Activated CD4-positive, alpha-beta T cell treated with anti-CD3 and anti-CD28 coated beads, Interleukin-2, amount 50 U/mL, for 1 hour (primary cell): Measurements from ENCODE around the gene PRKCE.

ENCODE experiments used
- DNase-seq: peaks from one replicate; pipeline ENCODE4 v3.0.0-alpha.2; 2020

Gene PRKCE

GRCh38 chr2:46144133-46144800, 492.8 kb downstream of the PRKCE start:
- DNase-seq = no peak

GRCh38 chr2:46145017-46145416, 493.5 kb downstream of the PRKCE start:
- DNase-seq = no peak

- no peak for DNase-seq
Observed at GRCh38 chr2:46145840-46146239, 494.4 kb downstream of the PRKCE start.

DNA sequence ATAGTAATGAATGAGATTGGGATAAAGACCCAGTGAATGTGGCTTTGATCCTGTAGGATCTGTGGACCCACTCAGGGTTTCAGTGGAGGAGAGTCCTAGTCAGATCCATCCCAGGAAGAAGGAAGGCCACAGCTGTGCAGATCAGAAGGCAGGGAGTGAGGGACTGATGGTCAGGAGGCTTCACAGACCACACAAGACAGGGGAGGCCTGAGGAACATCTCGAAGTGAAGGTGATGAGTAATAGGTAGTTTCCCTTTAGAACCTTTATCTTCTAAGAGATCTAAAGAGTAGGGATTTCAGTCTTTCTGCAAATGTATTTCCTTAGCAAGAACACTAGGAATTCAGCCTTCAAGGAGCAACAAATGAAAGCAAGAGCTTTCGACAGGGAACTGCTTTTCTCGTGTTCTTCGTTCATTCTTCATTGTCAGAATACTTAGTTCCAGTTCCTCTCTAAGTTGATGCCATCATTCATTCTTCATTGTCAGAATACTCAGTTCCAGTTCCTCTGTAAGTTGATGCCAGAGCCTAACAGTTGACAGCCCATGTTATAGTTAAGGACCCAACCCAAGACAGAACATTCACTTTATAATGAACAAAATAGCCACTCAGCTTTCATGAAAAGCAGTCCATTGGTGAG, 495.5 kb downstream of the PRKCE start:
- DNase-seq = no peak

DNA sequence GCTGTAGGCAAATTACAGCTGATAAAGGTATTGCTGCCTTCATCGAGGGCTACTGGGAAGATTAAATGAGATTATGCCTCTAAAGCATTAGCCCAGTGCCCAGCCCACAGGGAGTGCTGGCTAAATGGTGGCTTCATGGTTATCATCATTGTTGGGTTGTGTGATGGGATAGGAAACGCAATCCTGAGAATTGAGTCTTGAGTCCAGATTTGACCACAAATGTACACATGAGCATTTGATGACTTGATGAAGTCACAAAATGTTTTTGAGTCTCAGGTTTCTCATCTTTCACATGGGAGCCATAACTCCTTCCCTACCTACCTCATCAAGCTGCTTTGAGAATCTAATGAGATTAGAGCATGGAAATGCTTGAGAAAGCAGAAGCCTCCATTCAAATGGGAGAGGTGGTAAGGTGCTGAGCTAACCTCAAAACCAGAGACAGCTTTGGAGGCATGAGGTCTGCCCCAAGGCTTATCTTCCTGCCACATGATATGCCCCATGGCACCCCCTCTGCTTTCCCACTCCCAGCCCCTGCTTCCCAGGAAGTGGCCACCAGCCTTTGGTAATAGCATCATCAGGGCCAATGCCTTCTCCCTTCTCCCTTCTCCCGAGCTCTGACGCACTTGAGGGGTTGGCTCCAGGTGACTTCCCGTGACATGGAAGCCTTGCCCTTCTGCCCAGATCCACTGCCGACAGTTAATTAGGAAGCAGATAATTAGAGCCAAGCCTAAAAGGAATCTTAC, 496.3 kb downstream of the PRKCE start:
- DNase-seq = no peak

GRCh38 chr2:46148369-46148736, 496.9 kb downstream of the PRKCE start:
- no peak for DNase-seq

DNA sequence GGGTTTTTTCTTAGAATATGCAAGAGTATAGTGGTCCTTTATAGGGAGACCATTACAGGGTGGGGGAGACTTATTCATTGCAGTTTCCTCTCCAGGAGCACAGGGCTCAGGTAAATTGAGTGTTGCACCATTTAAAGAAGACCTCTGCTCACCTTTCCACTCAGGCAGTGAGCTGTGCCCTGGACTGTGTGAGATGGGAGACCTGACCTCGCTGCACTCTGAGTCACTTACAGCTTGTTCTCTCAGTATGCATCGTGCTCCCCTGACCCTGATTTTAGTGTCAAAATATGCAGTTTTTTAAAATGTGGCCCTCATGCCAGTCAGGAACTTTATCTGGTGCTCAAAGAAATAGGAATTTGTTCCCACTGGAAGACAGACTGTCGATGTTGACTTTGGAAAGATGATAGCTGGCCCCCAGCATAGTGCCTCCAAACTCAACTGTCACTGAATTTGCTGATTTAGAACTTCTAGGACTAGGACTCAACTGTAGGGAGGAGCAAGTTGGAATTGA, 499.0 kb downstream of the PRKCE start:
- no peak for DNase-seq

DNA sequence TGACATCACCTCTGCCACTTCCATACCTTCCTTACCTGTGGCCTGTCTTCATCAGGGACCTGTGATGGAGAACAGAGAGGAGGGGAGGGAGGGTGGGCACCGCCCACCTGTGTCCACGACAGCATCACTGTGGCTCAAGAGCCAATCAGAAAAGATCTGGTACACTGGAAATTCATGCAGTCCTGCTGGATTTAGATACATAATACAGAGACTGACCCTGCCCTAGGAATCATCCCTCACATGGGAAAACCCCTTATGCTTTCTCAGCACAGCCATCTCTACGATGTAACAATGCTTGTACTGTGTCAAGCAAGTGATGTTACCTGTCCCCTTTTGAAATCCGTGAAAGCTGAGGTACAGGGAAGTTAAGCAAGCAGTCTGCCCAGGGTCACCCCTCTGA, 500.1 kb downstream of the PRKCE start:
- no peak for DNase-seq

DNA sequence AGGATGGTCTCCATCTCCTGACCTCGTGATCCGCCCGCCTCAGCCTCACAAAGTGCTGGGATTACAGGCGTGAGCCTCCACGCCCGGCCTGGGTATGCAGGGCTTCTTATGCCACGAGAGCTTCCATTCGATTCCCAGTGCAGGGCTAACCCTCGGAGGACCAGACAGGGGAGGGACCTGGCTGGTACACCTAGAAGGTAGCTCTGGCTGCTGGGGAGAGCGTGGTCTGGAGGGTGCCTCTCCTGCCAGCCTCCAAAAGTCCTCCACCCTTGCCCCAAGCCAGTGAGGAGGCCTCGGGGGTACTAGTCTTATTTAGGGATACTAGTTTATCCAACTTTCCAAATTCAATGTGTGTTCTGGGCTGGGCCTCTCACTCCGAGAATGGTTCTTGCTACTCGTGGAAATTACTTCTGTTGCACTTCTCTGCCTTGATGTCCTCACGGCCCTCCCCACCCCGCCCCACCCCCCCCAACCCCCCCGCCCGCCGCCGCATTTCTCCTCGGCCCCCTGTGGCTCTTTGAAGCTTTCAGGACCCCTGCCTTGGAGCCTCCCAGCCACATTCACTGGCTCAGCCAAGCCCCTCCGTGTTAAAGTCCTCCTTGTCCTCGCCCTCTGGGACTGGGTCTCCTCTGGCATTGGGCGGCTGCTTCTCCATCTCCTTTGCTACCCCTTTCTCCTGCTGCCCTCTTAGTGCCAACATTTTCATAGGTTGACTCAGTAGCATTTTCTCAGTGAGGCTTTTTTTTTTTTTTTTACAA, 502.7 kb downstream of the PRKCE start:
- no peak for DNase-seq

GRCh38 chr2:46157072-46157965, 505.8 kb downstream of the PRKCE start:
- DNase-seq = no peak

GRCh38 chr2:46157966-46158310, 506.5 kb downstream of the PRKCE start:
- no peak for DNase-seq

GRCh38 chr2:46158661-46159060, 507.2 kb downstream of the PRKCE start:
- DNase-seq = no peak

DNA sequence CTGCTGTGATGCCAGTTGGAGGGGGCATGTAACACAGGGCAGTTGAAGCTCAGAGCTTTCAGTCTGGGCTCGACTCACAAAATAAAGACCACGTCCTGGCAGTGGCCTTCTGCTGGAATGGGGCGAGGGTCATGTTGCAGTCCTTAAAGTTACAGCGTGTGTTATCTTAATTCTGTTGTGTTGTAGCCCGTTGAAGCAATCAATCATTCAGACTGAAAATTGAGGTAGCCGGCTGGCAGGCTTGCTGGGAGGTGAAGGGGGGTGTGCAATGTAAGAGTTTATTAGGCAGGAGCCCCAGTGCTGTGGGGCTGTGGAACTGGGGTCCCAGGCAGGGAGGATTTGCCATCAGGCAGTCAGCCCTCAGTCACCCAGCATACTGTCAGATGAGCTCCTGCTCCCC, 508.9 kb downstream of the PRKCE start:
- DNase-seq = no peak

DNA sequence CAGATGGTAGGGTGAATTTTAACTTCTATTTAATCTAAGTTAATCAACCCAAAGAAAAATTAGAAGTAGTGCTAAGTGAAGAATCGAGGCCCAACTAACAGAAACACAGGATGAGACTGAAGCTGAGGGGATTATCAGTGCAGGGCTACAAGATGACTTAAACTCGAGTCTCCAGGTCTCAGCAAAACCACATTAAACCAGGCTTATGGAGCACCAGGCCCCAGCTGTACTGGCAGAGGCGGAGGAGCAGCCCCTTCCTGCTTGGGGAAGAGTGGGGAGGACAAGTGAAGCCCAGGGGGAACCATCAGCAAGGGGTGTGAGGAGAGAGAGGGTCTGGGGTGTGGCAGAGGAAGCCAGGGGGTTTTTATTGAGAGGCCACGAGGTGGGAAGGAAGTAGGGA, 509.8 kb downstream of the PRKCE start:
- DNase-seq = no peak

DNA sequence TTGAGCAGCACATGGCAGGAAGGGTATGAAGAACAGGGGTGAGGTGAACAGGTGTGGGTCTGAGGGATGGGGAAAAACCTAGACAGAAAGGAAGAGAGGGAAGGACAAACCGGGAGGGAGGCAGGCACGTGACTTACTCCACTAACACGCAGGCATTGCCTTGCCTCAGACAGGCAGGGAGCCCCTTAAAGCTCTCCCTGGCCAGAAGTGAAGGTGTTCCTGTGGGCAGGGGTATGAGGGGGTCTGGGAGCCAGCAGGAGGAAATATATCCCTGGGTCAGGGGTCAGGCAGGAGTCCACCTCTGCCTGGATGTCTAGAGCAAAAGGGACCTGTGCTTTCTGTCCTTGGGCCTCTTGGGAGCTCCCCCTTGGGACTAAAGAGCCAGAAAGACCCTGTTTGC, 510.4 kb downstream of the PRKCE start:
- no peak for DNase-seq

- no peak for DNase-seq
Observed at GRCh38 chr2:46162329-46163097, 511.0 kb downstream of the PRKCE start.

GRCh38 chr2:46163098-46163430, 511.6 kb downstream of the PRKCE start:
- DNase-seq = no peak

DNA sequence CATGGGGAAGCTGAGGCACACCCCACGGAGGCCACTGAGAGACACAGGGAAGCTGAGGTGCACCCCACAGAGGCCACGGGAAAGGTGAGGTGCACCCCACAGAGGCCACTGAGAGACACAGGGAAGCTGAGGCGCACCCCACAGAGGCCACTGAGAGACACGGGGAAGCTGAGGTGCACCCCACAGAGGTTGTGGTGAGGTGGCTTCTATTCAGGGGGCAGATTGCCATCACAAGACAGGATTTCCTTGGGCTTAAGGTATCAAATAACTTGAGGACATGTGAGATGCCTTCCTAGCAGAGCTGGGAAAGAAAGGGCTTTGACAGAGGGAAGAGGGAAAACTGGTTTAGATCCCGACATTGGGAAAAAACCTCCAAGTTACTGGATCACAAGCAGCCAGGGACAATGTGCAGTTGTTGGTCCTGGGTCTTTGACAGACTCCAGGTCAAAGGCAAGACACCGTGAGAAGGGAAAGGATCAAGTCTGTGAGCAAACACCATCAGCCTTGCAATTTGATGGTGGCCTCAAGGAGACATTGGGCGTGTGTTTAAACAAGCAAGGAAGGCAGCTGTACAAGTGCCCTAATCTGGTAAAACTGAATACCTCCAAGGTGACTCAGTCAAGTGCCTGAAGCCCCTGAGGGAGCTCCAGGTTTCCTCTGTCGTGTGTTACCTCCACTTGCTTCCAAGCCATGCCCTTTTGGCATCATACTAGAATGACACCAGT, 512.5 kb downstream of the PRKCE start:
- DNase-seq = no peak

DNA sequence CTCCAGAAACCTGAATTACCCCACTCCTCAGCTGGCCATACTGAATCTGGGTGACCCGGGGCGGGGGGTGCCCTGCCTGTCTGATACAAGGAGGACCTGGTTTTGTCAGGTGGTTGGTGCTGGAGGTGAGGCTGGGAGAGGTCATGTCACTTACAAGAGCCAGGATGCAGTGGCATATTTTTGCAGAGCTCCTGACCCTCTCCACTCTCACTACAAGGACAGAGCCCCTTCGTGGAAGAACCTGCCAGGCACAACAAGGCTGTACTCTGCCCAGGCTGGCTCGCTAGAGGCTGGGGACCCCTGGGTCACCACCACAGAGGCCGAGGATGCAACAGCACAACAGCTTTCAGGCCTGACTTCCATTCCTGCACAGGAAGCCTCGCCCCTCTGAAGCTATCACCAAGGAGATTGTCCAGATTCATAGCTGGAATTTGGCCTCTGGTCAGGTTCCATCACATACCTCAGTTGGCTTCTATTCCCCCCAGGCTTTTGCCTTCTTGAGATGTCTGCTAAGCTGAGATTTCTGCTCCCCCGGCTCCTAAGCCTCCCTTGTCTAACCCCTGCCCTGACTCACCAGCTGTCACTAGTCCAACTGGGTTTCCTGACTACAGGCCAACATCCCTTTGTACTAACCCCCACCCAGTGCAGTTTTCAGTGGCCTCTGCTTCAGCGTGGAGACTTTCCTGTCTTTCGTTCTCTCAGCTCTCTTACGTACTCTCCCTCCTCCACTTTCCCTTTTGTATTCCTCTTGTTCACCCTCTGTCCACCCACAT, 513.2 kb downstream of the PRKCE start:
- no peak for DNase-seq

DNA sequence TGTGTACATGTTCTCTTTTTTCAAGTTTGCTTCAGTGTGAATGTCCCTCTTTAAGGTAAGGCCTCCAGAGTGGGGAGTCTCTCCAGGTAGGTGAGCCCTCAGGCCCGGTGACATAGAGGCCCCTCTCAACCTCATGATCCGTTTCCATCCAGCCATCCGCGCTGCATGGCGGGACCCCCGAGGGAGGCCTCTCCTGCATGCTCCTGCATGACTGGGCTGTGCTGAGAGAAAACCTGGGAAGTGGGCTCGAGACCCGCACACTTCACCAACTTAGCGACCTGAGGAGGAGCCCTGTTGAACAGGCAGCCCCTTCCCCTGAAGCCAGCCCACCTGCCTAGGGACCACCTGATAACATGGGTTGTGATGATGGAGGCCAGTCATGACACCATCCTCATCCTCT, 514.4 kb downstream of the PRKCE start:
- DNase-seq = no peak
